ENCODE data around the gene EFNA2.

Gene EFNA2

DNA sequence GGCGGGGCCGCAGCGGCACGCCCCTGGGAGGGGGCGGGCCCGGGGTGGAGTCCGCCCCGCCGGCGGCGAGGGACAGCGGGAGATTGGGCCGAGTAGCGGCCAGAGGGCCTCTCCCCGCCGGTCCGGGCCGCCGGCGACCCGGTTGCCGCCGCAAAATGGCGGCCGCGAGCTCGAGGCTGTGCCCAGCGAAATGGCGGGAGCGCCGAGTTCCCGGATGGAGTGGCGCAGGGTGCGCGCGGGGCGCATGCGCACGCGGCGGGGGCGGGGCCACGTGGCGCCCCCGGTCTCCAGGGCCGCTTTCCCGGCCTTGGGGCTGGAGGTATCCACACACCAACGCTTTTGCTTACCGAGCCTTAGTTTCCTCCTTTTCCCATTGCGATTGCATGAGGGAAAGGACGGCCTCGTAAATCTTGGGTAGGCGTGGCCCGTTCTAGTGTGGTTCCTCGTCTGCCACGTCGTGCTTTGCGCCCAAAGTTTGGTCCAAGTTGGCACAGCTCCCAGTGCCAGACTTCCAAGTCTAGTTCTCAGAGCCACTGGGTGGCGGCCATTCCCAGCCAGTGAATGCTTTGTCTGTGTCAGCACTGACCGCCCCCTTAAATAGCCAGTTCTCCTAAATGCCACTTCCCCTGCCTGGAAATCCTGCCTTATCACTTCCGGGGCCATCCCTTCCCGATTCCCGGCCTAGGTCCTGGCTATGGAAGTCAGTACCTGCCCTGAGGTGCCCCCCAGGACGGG is 16.0 kb upstream of the EFNA2 start:
- H3K4me3 ChIP-seq (ENCODE audit: low read depth, low read length): peak overlapping the region; percentile 68
- H3K27ac ChIP-seq: peak overlapping the region; percentile 79
- TF ChIP-seq, protein P1, sequence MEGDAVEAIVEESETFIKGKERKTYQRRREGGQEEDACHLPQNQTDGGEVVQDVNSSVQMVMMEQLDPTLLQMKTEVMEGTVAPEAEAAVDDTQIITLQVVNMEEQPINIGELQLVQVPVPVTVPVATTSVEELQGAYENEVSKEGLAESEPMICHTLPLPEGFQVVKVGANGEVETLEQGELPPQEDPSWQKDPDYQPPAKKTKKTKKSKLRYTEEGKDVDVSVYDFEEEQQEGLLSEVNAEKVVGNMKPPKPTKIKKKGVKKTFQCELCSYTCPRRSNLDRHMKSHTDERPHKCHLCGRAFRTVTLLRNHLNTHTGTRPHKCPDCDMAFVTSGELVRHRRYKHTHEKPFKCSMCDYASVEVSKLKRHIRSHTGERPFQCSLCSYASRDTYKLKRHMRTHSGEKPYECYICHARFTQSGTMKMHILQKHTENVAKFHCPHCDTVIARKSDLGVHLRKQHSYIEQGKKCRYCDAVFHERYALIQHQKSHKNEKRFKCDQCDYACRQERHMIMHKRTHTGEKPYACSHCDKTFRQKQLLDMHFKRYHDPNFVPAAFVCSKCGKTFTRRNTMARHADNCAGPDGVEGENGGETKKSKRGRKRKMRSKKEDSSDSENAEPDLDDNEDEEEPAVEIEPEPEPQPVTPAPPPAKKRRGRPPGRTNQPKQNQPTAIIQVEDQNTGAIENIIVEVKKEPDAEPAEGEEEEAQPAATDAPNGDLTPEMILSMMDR (IDR thresholded peaks at IDR 0.05; ENCODE audit: low read depth, low read length, missing control alignments): peak; percentile 15
- H3K27me3 ChIP-seq (replicated peaks): no peaks in the 10 kb centered on the region
- peaks cover 36% of the 10 kb centered on the region for H3K36me3 ChIP-seq (replicated peaks)
- in situ Hi-C loops (cut with HindIII; ENCODE audit: low pct_ligation_motif_present, low sequenced_read_pairs): no loop called here
- DNase-seq: peak; percentile 81

DNA sequence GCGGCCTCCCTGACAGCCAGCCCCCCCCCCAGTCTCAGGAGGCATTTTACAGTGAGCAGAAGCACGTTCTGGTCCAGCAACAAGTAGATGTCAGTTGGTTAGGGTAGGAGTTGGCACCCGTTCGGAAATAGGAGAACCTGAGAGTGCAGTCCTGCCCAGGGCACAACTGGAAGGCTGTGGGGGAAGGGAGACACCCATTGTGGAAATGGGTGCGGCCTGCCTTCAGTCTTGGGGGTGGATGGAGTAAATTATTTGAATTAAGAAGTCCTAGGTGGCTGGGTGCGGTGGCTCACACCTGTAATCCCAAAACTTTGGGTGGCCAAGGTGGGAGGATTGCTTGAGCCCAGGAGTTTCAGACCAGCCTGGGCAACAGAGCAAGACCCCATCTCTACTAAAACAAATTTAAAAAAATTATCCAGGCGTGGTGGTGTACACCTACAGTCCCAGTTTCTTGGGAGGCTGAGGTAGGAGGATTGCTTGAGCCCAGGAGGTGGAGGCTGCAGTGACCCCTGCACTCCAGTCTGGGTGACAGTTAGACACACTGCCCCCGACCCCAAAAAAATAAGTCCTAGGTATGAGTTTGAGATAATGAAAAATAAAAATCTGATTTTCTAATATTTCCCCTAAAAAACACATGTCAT is 15.3 kb upstream of the EFNA2 start:
- no peak for DNase-seq
- in situ Hi-C loops (cut with HindIII; ENCODE audit: low pct_ligation_motif_present, low sequenced_read_pairs): no loop called here
- TF ChIP-seq, protein P1 (IDR thresholded peaks at IDR 0.05; ENCODE audit: low read depth, low read length, missing control alignments): no peak
- Histone ChIP-seq H3K27me3 (replicated peaks) (no peaks in the 10 kb centered on the region), H3K27ac (peak overlapping the region; percentile 79), H3K36me3 (replicated peaks) (peaks cover 41% of the 10 kb centered on the region), H3K4me3 (ENCODE audit: low read depth, low read length) (peak overlapping the region; percentile 68)

DNA sequence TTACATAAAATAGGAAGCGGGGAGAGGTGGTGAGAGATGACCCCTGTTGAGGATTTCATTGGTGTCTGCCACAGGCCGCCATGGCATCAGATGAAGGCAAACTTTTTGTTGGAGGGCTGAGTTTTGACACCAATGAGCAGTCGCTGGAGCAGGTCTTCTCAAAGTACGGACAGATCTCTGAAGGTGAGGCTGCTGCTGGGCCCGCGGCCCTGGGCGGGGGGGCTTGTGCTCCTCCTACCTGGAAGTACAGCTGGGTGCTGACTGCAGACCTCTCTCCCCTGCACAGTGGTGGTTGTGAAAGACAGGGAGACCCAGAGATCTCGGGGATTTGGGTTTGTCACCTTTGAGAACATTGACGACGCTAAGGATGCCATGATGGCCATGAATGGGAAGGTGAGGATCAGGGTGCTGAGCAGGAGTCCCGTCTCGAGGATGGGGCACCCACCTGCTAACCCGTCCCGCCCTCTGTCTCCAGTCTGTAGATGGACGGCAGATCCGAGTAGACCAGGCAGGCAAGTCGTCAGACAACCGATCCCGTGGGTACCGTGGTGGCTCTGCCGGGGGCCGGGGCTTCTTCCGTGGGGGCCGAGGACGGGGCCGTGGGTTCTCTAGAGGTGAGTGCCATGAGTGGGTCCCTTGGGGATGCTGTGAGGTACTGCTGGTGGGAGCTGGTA is 14.7 kb upstream of the EFNA2 start:
- peak overlapping the region; percentile 68 for H3K4me3 ChIP-seq (ENCODE audit: low read depth, low read length)
- TF ChIP-seq, protein P1 (IDR thresholded peaks at IDR 0.05; ENCODE audit: low read depth, low read length, missing control alignments): no peak
- no peaks in the 10 kb centered on the region for H3K27me3 ChIP-seq (replicated peaks)
- no peak for DNase-seq
- H3K36me3 ChIP-seq (replicated peaks): peaks cover 41% of the 10 kb centered on the region
- H3K27ac ChIP-seq: peak overlapping the region; percentile 79
- in situ Hi-C loops (cut with HindIII; ENCODE audit: low pct_ligation_motif_present, low sequenced_read_pairs): no loop called here

DNA sequence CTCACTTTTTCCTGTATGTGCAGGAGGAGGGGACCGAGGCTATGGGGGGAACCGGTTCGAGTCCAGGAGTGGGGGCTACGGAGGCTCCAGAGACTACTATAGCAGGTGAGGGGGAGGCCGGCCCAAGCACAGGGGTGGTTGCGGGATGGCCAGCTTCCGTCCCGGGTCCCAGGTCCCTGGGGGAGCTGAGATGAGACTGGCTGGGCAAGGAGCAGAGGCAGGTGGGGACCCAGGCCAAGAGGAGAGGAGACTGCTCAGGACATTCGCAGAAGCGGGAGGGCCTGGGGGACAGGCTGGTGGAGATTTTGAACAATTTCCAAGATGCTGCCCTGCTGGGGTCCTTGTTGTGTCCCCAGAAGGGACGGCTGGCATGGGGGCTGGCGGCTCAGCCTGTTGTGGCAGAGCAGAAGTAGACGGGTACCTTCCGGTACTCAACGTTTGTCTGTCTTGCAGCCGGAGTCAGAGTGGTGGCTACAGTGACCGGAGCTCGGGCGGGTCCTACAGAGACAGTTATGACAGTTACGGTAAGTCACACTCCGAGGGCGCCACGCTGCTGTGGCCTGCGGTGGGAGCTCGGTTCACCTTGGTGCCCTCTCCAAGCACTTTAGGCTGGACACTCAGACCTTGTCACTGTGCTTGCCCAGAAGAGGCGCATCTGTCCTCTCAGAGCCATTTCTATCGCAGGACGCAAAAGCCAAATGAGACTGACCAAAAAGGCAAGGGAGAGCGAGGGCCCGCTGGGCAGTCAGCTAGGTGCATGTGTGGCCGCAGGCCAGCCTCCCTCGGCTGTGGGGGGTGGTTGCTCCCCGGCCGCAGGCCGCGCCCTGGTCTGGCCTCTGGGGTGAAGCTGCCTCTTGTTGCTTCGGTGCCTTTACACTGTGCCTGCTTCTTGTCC is 13.9 kb upstream of the EFNA2 start:
- TF ChIP-seq, protein P1 (IDR thresholded peaks at IDR 0.05; ENCODE audit: low read depth, low read length, missing control alignments): no peak
- in situ Hi-C loops (cut with HindIII; ENCODE audit: low pct_ligation_motif_present, low sequenced_read_pairs): no loop called here
- H3K36me3 ChIP-seq (replicated peaks): peaks cover 41% of the 10 kb centered on the region
- DNase-seq: no peak
- H3K4me3 ChIP-seq (ENCODE audit: low read depth, low read length): no peak overlapping the region
- H3K27me3 ChIP-seq (replicated peaks): no peaks in the 10 kb centered on the region
- no peak overlapping the region for H3K27ac ChIP-seq

DNA sequence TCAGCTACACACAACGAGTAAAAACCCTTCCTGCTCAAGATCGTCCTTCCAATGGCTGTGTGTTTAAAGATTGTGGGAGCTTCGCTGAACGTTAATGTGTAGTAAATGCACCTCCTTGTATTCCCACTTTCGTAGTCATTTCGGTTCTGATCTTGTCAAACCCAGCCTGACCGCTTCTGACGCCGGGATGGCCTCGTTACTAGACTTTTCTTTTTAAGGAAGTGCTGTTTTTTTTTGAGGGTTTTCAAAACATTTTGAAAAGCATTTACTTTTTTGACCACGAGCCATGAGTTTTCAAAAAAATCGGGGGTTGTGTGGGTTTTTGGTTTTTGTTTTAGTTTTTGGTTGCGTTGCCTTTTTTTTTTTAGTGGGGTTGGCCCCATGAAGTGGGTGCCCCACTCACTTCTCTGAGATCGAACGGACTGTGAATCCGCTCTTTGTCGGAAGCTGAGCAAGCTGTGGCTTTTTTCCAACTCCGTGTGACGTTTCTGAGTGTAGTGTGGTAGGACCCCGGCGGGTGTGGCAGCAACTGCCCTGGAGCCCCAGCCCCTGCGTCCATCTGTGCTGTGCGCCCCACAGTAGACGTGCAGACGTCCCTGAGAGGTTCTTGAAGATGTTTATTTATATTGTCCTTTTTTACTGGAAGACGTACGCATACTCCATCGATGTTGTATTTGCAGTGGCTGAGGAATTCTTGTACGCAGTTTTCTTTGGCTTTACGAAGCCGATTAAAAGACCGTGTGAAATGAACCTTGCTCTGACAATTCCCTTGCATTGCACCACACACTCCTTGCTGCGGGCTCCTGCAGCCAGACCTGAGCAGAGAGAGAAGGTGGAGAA is 13.0 kb upstream of the EFNA2 start:
- TF ChIP-seq, protein P1 (IDR thresholded peaks at IDR 0.05; ENCODE audit: low read depth, low read length, missing control alignments): no peak
- H3K36me3 ChIP-seq (replicated peaks): peaks cover 41% of the 10 kb centered on the region
- H3K27ac ChIP-seq: no peak overlapping the region
- in situ Hi-C loops (cut with HindIII; ENCODE audit: low pct_ligation_motif_present, low sequenced_read_pairs): no loop called here
- H3K27me3 ChIP-seq (replicated peaks): no peaks in the 10 kb centered on the region
- H3K4me3 ChIP-seq (ENCODE audit: low read depth, low read length): no peak overlapping the region
- no peak for DNase-seq
